Neural progenitor cell (in vitro differentiated cells): ENCODE measurements around the gene FIP1L1. TPM values are rescaled to one million over a fixed set of nuclear protein-coding genes. Genes with fewer than 3 reads are reported as not detected.
A peak's percentile ranks its signal among the peaks of the same experiment; 100 is the strongest.

Experiments
- DNase-seq: peaks from one replicate; pipeline ENCODE4 v3.0.0-alpha.2; 2016; ENCODE audit warnings: low spot score
- H2AFZ ChIP-seq: fragments of 200-600 bp; sonication (generic); replicated peaks from 2 replicates; pipeline ENCODE4 v1.6.1; 2016; ENCODE audit warnings: antibody characterized with exemption
- H3F3A ChIP-seq: fragments of 200-600 bp; sonication (generic); 2 replicates; pipeline ENCODE4 v1.6.1; 2016; ENCODE audit warnings: antibody characterized with exemption, low read depth
- H3K27ac ChIP-seq: fragments of 200-600 bp; sonication (generic); 2 replicates; pipeline ENCODE4 v1.5.1; 2016; ENCODE audit warnings: mild to moderate bottlenecking
- H3K27me3 ChIP-seq: fragments of 200-600 bp; sonication (generic); 2 replicates; pipeline ENCODE4 v1.6.1; 2016; ENCODE audit warnings: mild to moderate bottlenecking, moderate library complexity
- H3K36me3 ChIP-seq: fragments of 200-600 bp; sonication (generic); 2 replicates; pipeline ENCODE4 v1.5.1; 2016
- H3K4me1 ChIP-seq: fragments of 200-600 bp; sonication (generic); 2 replicates; pipeline ENCODE4 v1.6.1; 2016; ENCODE audit warnings: mixed run types
- H3K4me2 ChIP-seq: fragments of 200-600 bp; sonication (generic); 2 replicates; pipeline ENCODE4 v1.6.1; 2016
- H3K4me3 ChIP-seq: fragments of 200-600 bp; sonication (generic); 2 replicates; pipeline ENCODE4 v1.5.1; 2016
- H3K79me2 ChIP-seq: fragments of 200-600 bp; sonication (generic); 2 replicates; pipeline ENCODE4 v1.6.1; 2016; ENCODE audit warnings: low read depth
- H3K9ac ChIP-seq: fragments of 200-600 bp; sonication (generic); 2 replicates; pipeline ENCODE4 v1.6.1; 2016
- H3K9me3 ChIP-seq: fragments of 200-600 bp; sonication (generic); 2 replicates; pipeline ENCODE4 v1.5.1; 2016; ENCODE audit warnings: low read depth
- H4K20me1 ChIP-seq: fragments of 200-600 bp; sonication (generic); 2 replicates; pipeline ENCODE4 v1.6.1; 2016; ENCODE audit warnings: low read depth
- H3K27ac Mint-ChIP-seq: 3 replicates; pipeline ENCODE4 v1.8.0; 2021; ENCODE audit warnings: mixed read lengths
- H3K27me3 Mint-ChIP-seq: 2 replicates; pipeline ENCODE4 v1.8.0; 2022; ENCODE audit warnings: low read depth, mild to moderate bottlenecking, inconsistent platforms, moderate library complexity, mixed read lengths; ENCODE audit not compliant: insufficient read depth
- H3K36me3 Mint-ChIP-seq: 3 replicates; pipeline ENCODE4 v1.8.0; 2021; ENCODE audit warnings: mixed read lengths
- H3K4me1 Mint-ChIP-seq: 3 replicates; pipeline ENCODE4 v1.8.0; 2021; ENCODE audit warnings: mixed read lengths
- H3K4me3 Mint-ChIP-seq: 3 replicates; pipeline ENCODE4 v1.8.0; 2021; ENCODE audit warnings: mild to moderate bottlenecking, moderate library complexity, mixed read lengths
- H3K9me3 Mint-ChIP-seq: 3 replicates; pipeline ENCODE4 v1.8.0; 2020; ENCODE audit warnings: mixed read lengths
- EZH2 ChIP-seq: fragments of 200-600 bp; sonication (generic); IDR thresholded peaks from 2 replicates; pipeline ENCODE4 v1.6.1; 2017; ENCODE audit warnings: antibody characterized with exemption, mild to moderate bottlenecking, moderate library complexity
- EZH2phosphoT487 ChIP-seq: fragments of 200-600 bp; sonication (generic); IDR thresholded peaks from 2 replicates; pipeline ENCODE4 v1.6.1; 2017; ENCODE audit warnings: antibody characterized with exemption
- total RNA-seq: library from RNA; depleted of rRNA; stranded (reverse); fragments of >200 nt; gene quantifications from 2 replicates; pipeline ENCODE4 v1.2.3, GENCODE V29; 2015; ENCODE audit warnings: low replicate concordance
- TF ChIP-seq, protein P1 (sequence below): fragments of 200-600 bp; sonication (generic); IDR thresholded peaks from 2 replicates; pipeline ENCODE4 v1.5.1; 2017; ENCODE audit warnings: antibody characterized with exemption, mild to moderate bottlenecking

Gene FIP1L1
- total RNA-seq, 1 donor from 2014 or later, result 88.5 TPM

GRCh38 chr4:53365486-53366300 is 11.7 kb upstream of the FIP1L1 start, which contains the start of gene SCFD2:
TSS of gene SCFD2 (minus strand) at chr4:53366061.
- H3K27ac Mint-ChIP-seq, result no peak within 1 kb of the TSS
- Histone ChIP-seq H3F3A (peaks cover 5% of the 10 kb centered on the region), H3K4me3 (peak within 1 kb of the TSS; percentile 71), H3K9ac (peak within 1 kb of the TSS; percentile 12), H3K4me2 (peak within 1 kb of the TSS; percentile 97), H2AFZ (peak within 1 kb of the TSS; percentile 97), H3K27ac (no peak within 1 kb of the TSS), H3K4me1 (peaks cover 8% of the 10 kb centered on the region), H3K79me2 (no peaks in the 10 kb centered on the region), H3K9me3 (no peaks in the 10 kb centered on the region), H3K27me3 (peaks cover 43% of the 10 kb centered on the region), H4K20me1 (no peaks in the 10 kb centered on the region), H3K36me3 (no peaks in the 10 kb centered on the region)
- H3K9me3 Mint-ChIP-seq, result no peaks in the 10 kb centered on the region
- no peaks in the 10 kb centered on the region for H3K36me3 Mint-ChIP-seq
- H3K27me3 Mint-ChIP-seq, result peaks cover 4% of the 10 kb centered on the region
- H3K4me1 Mint-ChIP-seq, result peaks cover 21% of the 10 kb centered on the region
- TF ChIP-seq EZH2phosphoT487 (no peak), EZH2 (no peak)
- TF ChIP-seq, protein P1, sequence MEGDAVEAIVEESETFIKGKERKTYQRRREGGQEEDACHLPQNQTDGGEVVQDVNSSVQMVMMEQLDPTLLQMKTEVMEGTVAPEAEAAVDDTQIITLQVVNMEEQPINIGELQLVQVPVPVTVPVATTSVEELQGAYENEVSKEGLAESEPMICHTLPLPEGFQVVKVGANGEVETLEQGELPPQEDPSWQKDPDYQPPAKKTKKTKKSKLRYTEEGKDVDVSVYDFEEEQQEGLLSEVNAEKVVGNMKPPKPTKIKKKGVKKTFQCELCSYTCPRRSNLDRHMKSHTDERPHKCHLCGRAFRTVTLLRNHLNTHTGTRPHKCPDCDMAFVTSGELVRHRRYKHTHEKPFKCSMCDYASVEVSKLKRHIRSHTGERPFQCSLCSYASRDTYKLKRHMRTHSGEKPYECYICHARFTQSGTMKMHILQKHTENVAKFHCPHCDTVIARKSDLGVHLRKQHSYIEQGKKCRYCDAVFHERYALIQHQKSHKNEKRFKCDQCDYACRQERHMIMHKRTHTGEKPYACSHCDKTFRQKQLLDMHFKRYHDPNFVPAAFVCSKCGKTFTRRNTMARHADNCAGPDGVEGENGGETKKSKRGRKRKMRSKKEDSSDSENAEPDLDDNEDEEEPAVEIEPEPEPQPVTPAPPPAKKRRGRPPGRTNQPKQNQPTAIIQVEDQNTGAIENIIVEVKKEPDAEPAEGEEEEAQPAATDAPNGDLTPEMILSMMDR, result no peak
- peak; percentile 95 for DNase-seq
- H3K4me3 Mint-ChIP-seq, result peak within 1 kb of the TSS; percentile 93

GRCh38 chr4:53366301-53366716 is 11.1 kb upstream of the FIP1L1 start:
- no peak for TF ChIP-seq EZH2phosphoT487
- TF ChIP-seq EZH2, result no peak
- TF ChIP-seq, protein P1, result no peak
- no peaks in the 10 kb centered on the region for H4K20me1 ChIP-seq
- H3F3A ChIP-seq, result peaks cover 5% of the 10 kb centered on the region
- peak overlapping the region; percentile 97 for H2AFZ ChIP-seq
- Mint-ChIP-seq H3K36me3 (no peaks in the 10 kb centered on the region), H3K27me3 (peaks cover 4% of the 10 kb centered on the region), H3K4me1 (peaks cover 21% of the 10 kb centered on the region), H3K27ac (no peak overlapping the region), H3K4me3 (peak overlapping the region; percentile 93), H3K9me3 (no peaks in the 10 kb centered on the region)
- H3K4me3 ChIP-seq, result peak overlapping the region; percentile 71
- no peak overlapping the region for H3K9ac ChIP-seq
- H3K4me2 ChIP-seq, result peak overlapping the region; percentile 97
- H3K9me3 ChIP-seq, result no peaks in the 10 kb centered on the region
- DNase-seq, result no peak
- peaks cover 8% of the 10 kb centered on the region for H3K4me1 ChIP-seq
- H3K79me2 ChIP-seq, result no peaks in the 10 kb centered on the region
- no peak overlapping the region for H3K27ac ChIP-seq
- H3K27me3 ChIP-seq, result peaks cover 49% of the 10 kb centered on the region
- H3K36me3 ChIP-seq, result no peaks in the 10 kb centered on the region

- Histone ChIP-seq H3K27ac (no peak overlapping the region), H3K27me3 (peaks cover 64% of the 10 kb centered on the region), H3K9ac (no peak overlapping the region), H3K36me3 (no peaks in the 10 kb centered on the region), H3K9me3 (no peaks in the 10 kb centered on the region), H3F3A (peaks cover 5% of the 10 kb centered on the region), H3K79me2 (no peaks in the 10 kb centered on the region), H3K4me1 (peaks cover 8% of the 10 kb centered on the region), H3K4me2 (no peak overlapping the region), H4K20me1 (no peaks in the 10 kb centered on the region), H3K4me3 (no peak overlapping the region), H2AFZ (no peak overlapping the region)
- Mint-ChIP-seq H3K4me3 (no peak overlapping the region), H3K27ac (no peak overlapping the region), H3K27me3 (peaks cover 4% of the 10 kb centered on the region), H3K36me3 (no peaks in the 10 kb centered on the region), H3K9me3 (no peaks in the 10 kb centered on the region), H3K4me1 (peaks cover 20% of the 10 kb centered on the region)
- DNase-seq, result no peak
- TF ChIP-seq EZH2 (no peak), EZH2phosphoT487 (no peak)
- TF ChIP-seq, protein P1, result no peak
These were observed 9.7 kb upstream of the FIP1L1 start for GRCh38 chr4:53367721-53368120.
